Ascending aorta (tissue), 2 donors: ENCODE measurements around the gene NCAPG2. TPM values are rescaled to one million over a fixed set of nuclear protein-coding genes. Genes with fewer than 3 reads are reported as not detected.

Source experiments
- DNase-seq, 2 donors: peaks; one replicate each; pipeline ENCODE4 v3.0.0-alpha.2; 2019; ENCODE audit warnings: low spot score in 2 of 2
- H3K27ac ChIP-seq, 2 donors: fragments of 200-600 bp; sonication (generic); one replicate each; pipeline ENCODE4 v1.5.1; 2016 to 2017; ENCODE audit warnings: mild to moderate bottlenecking in 1 of 2
- H3K27me3 ChIP-seq: fragments of 200-600 bp; sonication (generic); one replicate; pipeline ENCODE4 v1.5.1; 2017
- H3K36me3 ChIP-seq, 2 donors: fragments of 200-600 bp; sonication (generic); one replicate each; pipeline ENCODE4 v1.5.1; 2016
- H3K4me1 ChIP-seq, 2 donors: fragments of 200-600 bp; sonication (generic); one replicate each; pipeline ENCODE4 v1.5.1; 2016 to 2017; ENCODE audit warnings: mild to moderate bottlenecking in 1 of 2
- H3K4me3 ChIP-seq, 2 donors: fragments of 200-600 bp; sonication (generic); one replicate each; pipeline ENCODE4 v1.5.1; 2016 to 2017; ENCODE audit warnings: mild to moderate bottlenecking in 1 of 2
- H3K9me3 ChIP-seq, 2 donors: fragments of 200-600 bp; sonication (generic); one replicate each; pipeline ENCODE4 v1.5.1; 2016
- intact Hi-C: fragments of 100-400 bp; cut with DNase I; formaldehyde crosslinking; loops from one replicate; pipeline ENCODE4 v1.15.1; 2023
- total RNA-seq: library from RNA; depleted of rRNA; stranded (reverse); fragments of >200 nt; gene quantifications from one replicate; pipeline ENCODE4 v1.1.0, GENCODE V29; 2016
- TF ChIP-seq, protein P1 (sequence below), 3 experiments: fragments of 200-600 bp in 2 of 3; fragments of 450-650 bp in 1 of 3; sonication (generic) in 2 of 3; IDR thresholded peaks; one replicate each; pipeline ENCODE4 v1.5.1; 2016 to 2019; ENCODE audit warnings: antibody characterized with exemption in 3 of 3, mild to moderate bottlenecking in 1 of 3, moderate library complexity in 1 of 3

Gene NCAPG2
- total RNA-seq, 1 donor from 2014 or later = 1.6 TPM

DNA sequence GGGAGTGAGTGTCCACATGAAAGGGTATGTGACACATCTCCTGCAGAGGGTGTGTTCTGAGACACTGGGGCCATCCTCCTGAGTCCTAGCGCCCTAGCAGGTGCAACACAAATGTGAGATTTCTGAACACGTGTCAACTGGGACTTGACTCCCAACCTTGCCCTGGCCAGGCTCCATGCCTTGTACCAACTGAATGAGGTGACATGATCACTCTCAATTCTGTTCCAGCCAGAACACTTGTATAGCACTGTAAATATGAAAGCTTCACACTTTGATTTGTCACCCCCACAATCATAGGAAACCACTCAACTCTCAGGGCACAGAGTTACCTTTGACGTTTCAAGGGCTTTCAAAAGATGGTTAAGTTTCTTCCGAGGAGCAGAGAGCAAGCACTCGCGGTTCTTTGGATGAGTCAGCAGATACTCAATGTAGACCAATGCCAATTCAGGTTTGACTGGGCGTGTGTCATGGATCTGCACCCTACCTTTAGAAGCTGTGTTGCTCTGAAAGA lies 48.6 kb downstream of the NCAPG2 start:
- Histone ChIP-seq H3K9me3 (no peaks in the 10 kb centered on the region), H3K4me1 (peaks cover 0 to 3% of the 10 kb centered on the region in 2 donors), H3K36me3 (peaks cover 5 to 9% of the 10 kb centered on the region in 2 donors), H3K27me3 (no peaks in the 10 kb centered on the region), H3K4me3 (no peak overlapping the region), H3K27ac (no peak overlapping the region)
- no peak for DNase-seq
- intact Hi-C loops = no loop called here
- TF ChIP-seq, protein P1, sequence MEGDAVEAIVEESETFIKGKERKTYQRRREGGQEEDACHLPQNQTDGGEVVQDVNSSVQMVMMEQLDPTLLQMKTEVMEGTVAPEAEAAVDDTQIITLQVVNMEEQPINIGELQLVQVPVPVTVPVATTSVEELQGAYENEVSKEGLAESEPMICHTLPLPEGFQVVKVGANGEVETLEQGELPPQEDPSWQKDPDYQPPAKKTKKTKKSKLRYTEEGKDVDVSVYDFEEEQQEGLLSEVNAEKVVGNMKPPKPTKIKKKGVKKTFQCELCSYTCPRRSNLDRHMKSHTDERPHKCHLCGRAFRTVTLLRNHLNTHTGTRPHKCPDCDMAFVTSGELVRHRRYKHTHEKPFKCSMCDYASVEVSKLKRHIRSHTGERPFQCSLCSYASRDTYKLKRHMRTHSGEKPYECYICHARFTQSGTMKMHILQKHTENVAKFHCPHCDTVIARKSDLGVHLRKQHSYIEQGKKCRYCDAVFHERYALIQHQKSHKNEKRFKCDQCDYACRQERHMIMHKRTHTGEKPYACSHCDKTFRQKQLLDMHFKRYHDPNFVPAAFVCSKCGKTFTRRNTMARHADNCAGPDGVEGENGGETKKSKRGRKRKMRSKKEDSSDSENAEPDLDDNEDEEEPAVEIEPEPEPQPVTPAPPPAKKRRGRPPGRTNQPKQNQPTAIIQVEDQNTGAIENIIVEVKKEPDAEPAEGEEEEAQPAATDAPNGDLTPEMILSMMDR (IDR thresholded peaks at IDR 0.05) = no peak

- peaks cover 0 to 5% of the 10 kb centered on the region in 2 donors for H3K4me1 ChIP-seq
- no peak overlapping the region for H3K4me3 ChIP-seq
- no peak for DNase-seq
- H3K27me3 ChIP-seq = no peaks in the 10 kb centered on the region
- H3K27ac ChIP-seq = no peak overlapping the region
- intact Hi-C loops = no loop called here
- peaks cover 5 to 9% of the 10 kb centered on the region in 2 donors for H3K36me3 ChIP-seq
- TF ChIP-seq, protein P1 (IDR thresholded peaks at IDR 0.05) = no peak
- H3K9me3 ChIP-seq = no peaks in the 10 kb centered on the region
Observed at GRCh38 chr7:158655507-158655906, 49.1 kb downstream of the NCAPG2 start.

GRCh38 chr7:158651968-158652565 lies 52.5 kb downstream of the NCAPG2 start:
- H3K9me3 ChIP-seq = no peaks in the 10 kb centered on the region
- H3K27me3 ChIP-seq = no peaks in the 10 kb centered on the region
- H3K4me3 ChIP-seq = no peak overlapping the region
- TF ChIP-seq, protein P1 (IDR thresholded peaks at IDR 0.05) = no peak
- DNase-seq = no peak
- peaks cover 5 to 9% of the 10 kb centered on the region in 2 donors for H3K36me3 ChIP-seq
- peaks cover 3 to 18% of the 10 kb centered on the region in 2 donors for H3K4me1 ChIP-seq
- intact Hi-C loops = no loop called here
- H3K27ac ChIP-seq = no peak overlapping the region

GRCh38 chr7:158650821-158651225 lies 53.8 kb downstream of the NCAPG2 start:
- TF ChIP-seq, protein P1 (IDR thresholded peaks at IDR 0.05) = no peak
- Histone ChIP-seq H3K36me3 (peaks cover 5 to 6% of the 10 kb centered on the region in 2 donors), H3K27ac (peak overlapping the region; percentile 41 to 51), H3K9me3 (no peaks in the 10 kb centered on the region), H3K4me1 (peaks cover 3 to 18% of the 10 kb centered on the region in 2 donors), H3K27me3 (no peaks in the 10 kb centered on the region), H3K4me3 (no peak overlapping the region)
- DNase-seq = no peak
- intact Hi-C loops = no loop called here

DNA sequence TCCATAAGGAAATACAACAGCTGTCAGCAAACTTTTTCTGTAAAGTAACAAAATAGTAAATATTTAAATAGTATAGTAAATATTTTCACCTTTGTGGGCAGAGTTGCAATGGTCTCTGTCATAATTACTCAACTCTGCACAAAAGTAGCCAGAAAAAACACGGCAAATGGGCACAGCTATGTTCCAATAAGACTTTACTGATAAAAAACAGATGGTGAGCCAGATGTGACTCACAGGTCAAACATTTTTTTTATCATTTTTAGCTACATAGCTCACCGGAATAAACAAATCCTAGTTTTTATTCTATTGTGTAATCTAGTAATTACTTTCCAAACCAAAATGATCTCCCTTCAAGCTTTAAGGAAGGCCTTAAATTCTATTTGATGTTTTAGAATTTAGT lies 55.3 kb downstream of the NCAPG2 start:
- no peak for DNase-seq
- intact Hi-C loops = no loop called here
- peak overlapping the region in 1 of 2 donors; percentile 53 for H3K27ac ChIP-seq
- no peaks in the 10 kb centered on the region for H3K27me3 ChIP-seq
- TF ChIP-seq, protein P1 (IDR thresholded peaks at IDR 0.05) = no peak
- peaks cover 3 to 18% of the 10 kb centered on the region in 2 donors for H3K4me1 ChIP-seq
- no peaks in the 10 kb centered on the region for H3K36me3 ChIP-seq
- H3K9me3 ChIP-seq = no peaks in the 10 kb centered on the region
- no peak overlapping the region for H3K4me3 ChIP-seq
